Tibial nerve (tissue), 3 donors: ENCODE data around the gene EZH2.

Experiments used
- POLR2A ChIP-seq, 2 donors: fragments of 450-650 bp; IDR thresholded peaks; one replicate each; pipeline ENCODE4 v1.6.1; 2017; ENCODE audit warnings: antibody characterized with exemption in 2 of 2, mild to moderate bottlenecking in 2 of 2, moderate library complexity in 2 of 2
- TF ChIP-seq, protein P1 (sequence below), 5 experiments: fragments of 200-600 bp in 3 of 5; fragments of 450-650 bp in 2 of 5; sonication (generic) in 3 of 5; IDR thresholded peaks; one replicate each; pipeline ENCODE4 v1.5.1; 2016 to 2019; ENCODE audit warnings: antibody characterized with exemption in 5 of 5, mild to moderate bottlenecking in 3 of 5, moderate library complexity in 2 of 5

DNA sequence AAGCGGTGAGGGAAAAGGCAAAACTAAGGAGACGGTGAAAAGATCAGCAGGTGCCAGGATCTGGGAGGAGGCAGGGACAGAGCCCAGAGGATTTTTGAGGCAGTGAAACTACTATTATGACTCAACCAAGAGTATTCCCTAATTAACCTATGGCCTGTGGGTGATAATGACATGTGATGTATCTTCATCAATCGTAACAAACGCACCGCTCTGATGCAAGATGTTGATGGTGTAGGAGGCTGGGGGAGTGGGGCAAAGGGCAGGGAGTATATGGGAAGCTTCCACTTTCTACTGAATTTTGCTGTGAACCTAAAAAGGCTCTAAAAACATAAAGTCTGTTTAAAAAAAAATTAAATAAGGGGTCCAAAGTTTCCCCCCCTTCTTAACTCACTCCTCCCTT, 25.5 kb upstream of the EZH2 start:
- TF ChIP-seq, protein P1, sequence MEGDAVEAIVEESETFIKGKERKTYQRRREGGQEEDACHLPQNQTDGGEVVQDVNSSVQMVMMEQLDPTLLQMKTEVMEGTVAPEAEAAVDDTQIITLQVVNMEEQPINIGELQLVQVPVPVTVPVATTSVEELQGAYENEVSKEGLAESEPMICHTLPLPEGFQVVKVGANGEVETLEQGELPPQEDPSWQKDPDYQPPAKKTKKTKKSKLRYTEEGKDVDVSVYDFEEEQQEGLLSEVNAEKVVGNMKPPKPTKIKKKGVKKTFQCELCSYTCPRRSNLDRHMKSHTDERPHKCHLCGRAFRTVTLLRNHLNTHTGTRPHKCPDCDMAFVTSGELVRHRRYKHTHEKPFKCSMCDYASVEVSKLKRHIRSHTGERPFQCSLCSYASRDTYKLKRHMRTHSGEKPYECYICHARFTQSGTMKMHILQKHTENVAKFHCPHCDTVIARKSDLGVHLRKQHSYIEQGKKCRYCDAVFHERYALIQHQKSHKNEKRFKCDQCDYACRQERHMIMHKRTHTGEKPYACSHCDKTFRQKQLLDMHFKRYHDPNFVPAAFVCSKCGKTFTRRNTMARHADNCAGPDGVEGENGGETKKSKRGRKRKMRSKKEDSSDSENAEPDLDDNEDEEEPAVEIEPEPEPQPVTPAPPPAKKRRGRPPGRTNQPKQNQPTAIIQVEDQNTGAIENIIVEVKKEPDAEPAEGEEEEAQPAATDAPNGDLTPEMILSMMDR (IDR thresholded peaks at IDR 0.05) = no peak
- TF ChIP-seq POLR2A (IDR thresholded peaks at IDR 0.05) = no peak
